Stimulated activated CD4-positive, alpha-beta T cell treated with anti-CD3 and anti-CD28 coated beads, Interleukin-2, amount 100 ng/mL, for 4 hours (primary cell): ENCODE measurements around the gene MTA2.
"Not testable (repeated sequence)": the region's sequence is repeated elsewhere in the genome, so short reads cannot be mapped to it uniquely, and the experiment has no call there.

Source experiments
- DNase-seq: peaks from one replicate; pipeline ENCODE4 v3.0.0-alpha.2; 2020; ENCODE audit warnings: low read depth

MTA2 gene

GRCh38 chr11:62601372-62602140, at the start of gene MTA2:
Gene MTA2, minus strand, starts transcription at chr11:62601865. Its CDS starts 415 bp downstream, at chr11:62601450.
- peak; percentile 99 for DNase-seq

GRCh38 chr11:62650283-62650682, 48.6 kb upstream of the MTA2 start:
- DNase-seq: not testable (repeated sequence)

DNA sequence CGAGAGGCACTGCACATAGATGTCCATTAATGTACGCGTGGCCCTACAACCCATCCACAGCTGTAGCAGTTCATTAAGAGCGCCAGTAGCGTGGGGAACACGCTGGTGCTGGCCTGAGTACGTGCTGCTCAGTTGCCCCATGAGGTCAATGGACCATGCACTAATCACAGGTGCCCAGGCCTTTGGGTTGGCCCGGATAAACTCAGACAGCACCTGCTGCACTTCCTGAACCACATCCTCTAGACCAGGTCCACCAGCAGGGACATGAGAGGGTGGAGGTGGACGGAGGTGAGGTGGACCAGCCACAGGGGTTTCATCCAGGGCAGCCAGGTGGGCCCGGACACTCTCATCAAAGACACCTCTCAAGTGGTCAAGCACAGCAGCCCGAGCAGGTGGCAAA, 47.8 kb upstream of the MTA2 start:
- no peak for DNase-seq

- no peak for DNase-seq
Observed at GRCh38 chr11:62648967-62649364, 47.3 kb upstream of the MTA2 start.

- DNase-seq: no peak
Observed at GRCh38 chr11:62648185-62648966, 46.7 kb upstream of the MTA2 start.

- DNase-seq: no peak
Observed at GRCh38 chr11:62647609-62648005, 45.9 kb upstream of the MTA2 start.

- no peak for DNase-seq
Observed at GRCh38 chr11:62646825-62647608, 45.4 kb upstream of the MTA2 start.

GRCh38 chr11:62645946-62646824, 44.5 kb upstream of the MTA2 start, which contains the start of gene GANAB:
Gene GANAB, minus strand, starts transcription at chr11:62646613. Its CDS starts 14 bp downstream, at chr11:62646599.
- peak; percentile 99 for DNase-seq

- DNase-seq: no peak
Observed at GRCh38 chr11:62645671-62645945, 43.9 kb upstream of the MTA2 start.

GRCh38 chr11:62644220-62644619, 42.6 kb upstream of the MTA2 start:
- DNase-seq: no peak

DNA sequence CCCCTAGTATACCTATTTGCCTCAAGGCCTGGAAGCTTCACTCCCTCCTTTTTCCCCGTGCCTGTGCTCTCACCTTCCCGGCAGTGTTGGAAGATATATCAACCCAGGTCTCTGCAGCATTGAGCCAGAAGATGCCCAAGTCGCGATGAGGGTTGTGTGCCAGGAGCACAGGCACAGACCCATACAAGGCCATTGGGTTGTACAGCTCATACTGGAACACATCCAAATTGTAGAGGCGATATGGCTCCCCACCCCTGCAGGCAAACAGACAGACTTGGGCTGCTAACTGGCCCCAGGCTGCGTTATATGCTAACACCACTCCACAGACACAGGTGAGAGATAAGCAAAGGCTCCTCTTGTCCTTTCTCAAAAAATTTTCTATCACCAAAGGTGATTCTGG, 30.8 kb upstream of the MTA2 start:
- no peak for DNase-seq

DNA sequence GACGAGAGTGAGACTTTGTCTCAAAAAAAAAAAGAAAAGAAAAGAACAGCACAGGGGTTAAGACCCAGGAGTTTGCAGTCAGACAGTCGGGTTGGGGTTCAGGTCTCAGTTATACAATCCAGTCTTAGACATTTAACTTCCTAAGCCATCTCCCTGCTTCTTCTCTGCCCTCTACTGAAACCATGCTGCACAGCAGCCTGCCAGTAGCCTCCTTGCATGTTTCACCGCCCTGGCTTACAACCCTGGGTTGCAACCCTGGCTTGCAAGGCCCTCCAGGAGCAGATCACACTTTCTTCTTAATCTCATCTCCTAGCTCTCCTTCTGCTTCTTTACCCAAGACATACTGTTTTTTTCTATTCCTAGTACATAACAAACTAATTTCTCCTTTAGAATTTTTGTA, 26.0 kb upstream of the MTA2 start:
- no peak for DNase-seq

DNA sequence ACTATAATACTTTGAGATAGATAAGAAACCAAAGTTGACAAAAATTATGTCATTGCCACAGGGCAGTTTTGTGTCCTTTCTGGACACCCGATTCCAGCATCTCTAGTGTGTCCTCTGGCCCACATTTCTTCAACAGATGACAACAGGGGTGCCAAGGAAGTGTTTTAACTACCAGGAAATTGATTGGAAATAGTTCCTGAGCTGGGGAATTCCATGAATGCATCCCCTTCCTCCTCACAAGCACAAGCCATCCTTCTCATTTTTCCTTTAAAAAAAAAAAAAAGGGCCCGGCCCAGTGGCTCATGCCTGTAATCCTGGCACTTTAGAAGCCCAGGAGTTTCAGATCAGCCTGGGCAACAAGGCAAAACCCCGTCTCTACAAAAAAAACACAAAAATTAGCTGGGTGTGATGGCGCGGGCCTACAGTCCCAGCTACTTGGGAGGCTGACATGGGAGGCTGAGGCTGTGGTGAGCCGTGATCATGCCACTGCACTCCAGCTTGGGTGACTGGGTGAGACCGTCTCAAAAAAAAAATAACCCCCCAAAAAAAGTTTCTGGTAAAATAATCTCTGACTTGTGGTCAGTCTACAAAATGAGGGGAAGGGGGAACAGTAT, 20.9 kb upstream of the MTA2 start:
- DNase-seq: no peak

GRCh38 chr11:62621567-62622470, 20.2 kb upstream of the MTA2 start, which contains the start of gene B3GAT3:
Gene B3GAT3, minus strand, starts transcription at chr11:62621986. Its CDS starts 39 bp downstream, at chr11:62621947.
- peak; percentile 97 for DNase-seq

DNA sequence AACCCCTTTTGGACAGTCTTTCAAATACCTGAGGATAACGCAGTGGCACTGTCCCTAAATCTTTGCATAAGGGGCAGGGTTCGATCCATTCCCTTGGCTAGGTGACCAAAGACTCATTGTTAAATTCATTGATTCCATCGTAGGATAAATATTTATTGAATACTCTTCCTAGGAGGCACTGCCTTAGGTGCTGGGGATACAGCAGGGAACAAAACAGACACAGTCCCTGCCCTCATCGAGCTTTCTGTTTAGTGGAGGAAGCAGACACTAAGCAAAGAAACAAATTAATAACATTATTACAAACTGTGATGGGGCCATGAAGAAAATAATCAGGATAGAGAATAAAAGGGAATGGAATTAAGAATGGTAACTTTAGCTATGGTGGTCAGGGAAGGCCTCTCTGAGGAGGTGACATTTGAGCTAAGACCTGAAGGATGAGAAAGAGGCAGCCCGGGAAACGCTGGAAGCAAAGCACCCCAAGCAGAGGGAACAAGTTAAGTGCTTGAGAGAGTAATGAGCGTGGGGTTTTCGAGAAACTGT, 19.4 kb upstream of the MTA2 start:
- no peak for DNase-seq

- DNase-seq: not testable (repeated sequence)
Observed at GRCh38 chr11:62616957-62617356, 15.3 kb upstream of the MTA2 start.

DNA sequence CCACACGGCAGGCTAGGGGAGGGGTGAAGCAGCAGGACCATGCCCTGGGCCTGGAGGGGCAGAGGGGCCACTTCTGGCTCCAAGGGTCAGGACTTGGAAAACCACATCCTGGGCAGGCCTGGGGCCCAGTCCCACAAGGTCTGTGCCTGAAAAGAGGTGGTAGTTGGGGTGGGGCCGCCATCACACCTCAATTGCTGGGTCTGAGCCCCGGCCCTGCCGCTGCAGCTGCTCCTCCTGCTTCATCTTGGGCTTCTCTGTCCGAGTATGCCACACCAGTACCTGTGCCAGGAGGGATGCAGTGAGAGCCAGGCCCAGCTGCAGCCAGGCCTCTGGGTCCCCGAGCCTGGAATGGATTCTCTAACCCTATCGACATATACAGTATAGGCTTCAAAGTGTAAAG, 13.9 kb upstream of the MTA2 start:
- DNase-seq: no peak

- DNase-seq: peak; percentile 41
Observed at GRCh38 chr11:62614275-62614674, 12.6 kb upstream of the MTA2 start.

DNA sequence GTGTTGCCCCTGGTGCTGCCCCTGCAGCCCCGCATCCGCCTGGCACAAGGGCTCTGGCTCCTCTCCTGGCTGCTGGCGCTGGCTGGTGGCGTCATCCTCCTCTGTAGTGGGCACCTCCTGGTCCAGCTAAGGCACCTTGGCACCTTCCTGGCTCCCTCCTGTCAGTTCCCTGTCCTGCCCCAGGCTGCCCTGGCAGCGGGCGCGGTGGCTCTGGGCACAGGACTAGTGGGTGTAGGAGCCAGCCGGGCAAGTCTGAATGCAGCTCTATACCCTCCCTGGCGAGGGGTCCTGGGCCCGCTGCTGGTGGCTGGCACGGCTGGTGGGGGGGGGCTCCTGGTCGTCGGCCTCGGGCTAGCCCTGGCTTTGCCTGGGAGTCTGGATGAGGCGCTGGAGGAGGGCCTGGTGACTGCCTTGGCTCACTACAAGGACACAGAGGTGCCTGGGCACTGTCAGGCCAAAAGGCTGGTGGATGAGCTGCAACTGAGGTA, 11.7 kb upstream of the MTA2 start:
- no peak for DNase-seq
